GM20000 (cell line): ENCODE results near the gene LURAP1L.

Source experiments
- DNase-seq: peaks from one replicate; pipeline ENCODE4 v3.0.0; 2012; ENCODE audit warnings: low spot score
- TF ChIP-seq, protein P1 (sequence below): IDR thresholded peaks from 2 replicates; pipeline ENCODE4 v1.5.1; 2012; ENCODE audit warnings: mild to moderate bottlenecking, control low read depth; ENCODE audit errors: extremely low read depth, missing control alignments

Gene LURAP1L

DNA sequence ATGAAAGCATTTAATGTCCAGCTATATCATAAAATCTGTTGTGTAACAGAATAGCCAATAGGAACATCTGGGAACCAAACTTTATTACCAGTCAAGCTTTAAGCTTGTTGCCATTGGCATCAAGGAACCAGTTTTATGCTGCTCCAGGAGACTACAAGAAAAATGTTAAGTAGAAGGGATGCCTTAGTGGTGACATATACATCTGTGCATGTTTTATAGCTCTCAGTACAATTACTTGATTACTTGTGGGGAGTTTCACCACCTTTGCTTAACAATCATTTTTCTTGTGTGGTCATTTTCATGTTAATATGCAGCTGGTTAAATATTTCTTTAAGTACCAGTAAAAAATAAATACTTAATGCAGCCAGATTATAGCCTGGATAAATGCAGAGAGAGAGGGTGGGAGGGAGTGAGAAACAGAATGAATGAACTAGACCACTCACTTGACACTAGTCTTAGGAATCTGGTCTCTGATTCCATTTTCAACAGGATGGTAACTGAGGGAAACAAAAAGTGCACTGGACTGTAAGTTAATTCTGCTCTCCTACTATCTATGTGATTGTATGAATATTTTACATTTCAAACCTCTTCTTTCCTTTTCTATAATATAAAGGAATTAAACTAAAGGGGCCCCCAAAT lies 35.7 kb upstream of the LURAP1L start:
- TF ChIP-seq, protein P1, sequence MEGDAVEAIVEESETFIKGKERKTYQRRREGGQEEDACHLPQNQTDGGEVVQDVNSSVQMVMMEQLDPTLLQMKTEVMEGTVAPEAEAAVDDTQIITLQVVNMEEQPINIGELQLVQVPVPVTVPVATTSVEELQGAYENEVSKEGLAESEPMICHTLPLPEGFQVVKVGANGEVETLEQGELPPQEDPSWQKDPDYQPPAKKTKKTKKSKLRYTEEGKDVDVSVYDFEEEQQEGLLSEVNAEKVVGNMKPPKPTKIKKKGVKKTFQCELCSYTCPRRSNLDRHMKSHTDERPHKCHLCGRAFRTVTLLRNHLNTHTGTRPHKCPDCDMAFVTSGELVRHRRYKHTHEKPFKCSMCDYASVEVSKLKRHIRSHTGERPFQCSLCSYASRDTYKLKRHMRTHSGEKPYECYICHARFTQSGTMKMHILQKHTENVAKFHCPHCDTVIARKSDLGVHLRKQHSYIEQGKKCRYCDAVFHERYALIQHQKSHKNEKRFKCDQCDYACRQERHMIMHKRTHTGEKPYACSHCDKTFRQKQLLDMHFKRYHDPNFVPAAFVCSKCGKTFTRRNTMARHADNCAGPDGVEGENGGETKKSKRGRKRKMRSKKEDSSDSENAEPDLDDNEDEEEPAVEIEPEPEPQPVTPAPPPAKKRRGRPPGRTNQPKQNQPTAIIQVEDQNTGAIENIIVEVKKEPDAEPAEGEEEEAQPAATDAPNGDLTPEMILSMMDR: no peak
- DNase-seq: no peak

GRCh38 chr9:12740845-12741244 lies 34.0 kb upstream of the LURAP1L start:
- TF ChIP-seq, protein P1: no peak
- DNase-seq: no peak

- TF ChIP-seq, protein P1: no peak
Observed at GRCh38 chr9:12748016-12748415, 26.8 kb upstream of the LURAP1L start.

GRCh38 chr9:12748954-12749353 lies 25.9 kb upstream of the LURAP1L start:
- TF ChIP-seq, protein P1: no peak
- no peak for DNase-seq

More at GRCh38 chr9:12748016-12748415, 26.8 kb upstream of the LURAP1L start:
- no peak for DNase-seq

- TF ChIP-seq, protein P1: no peak
- no peak for DNase-seq
Observed at GRCh38 chr9:12753931-12754330, 20.9 kb upstream of the LURAP1L start.

GRCh38 chr9:12759761-12760160 lies 15.1 kb upstream of the LURAP1L start:
- DNase-seq: no peak
- TF ChIP-seq, protein P1: no peak

GRCh38 chr9:12760758-12761157 lies 14.1 kb upstream of the LURAP1L start:
- TF ChIP-seq, protein P1: no peak
- no peak for DNase-seq
